Natural killer cell treated with Interleukin-12 subunit alpha and Interleukin-12 subunit beta and Interleukin-15 and Interleukin-18, amount 100 ng/mL, for 72 hours (primary cell): ENCODE data around the gene OR5AC2. TPM values are rescaled to one million over a fixed set of nuclear protein-coding genes. Genes with fewer than 3 reads are reported as not detected.

Experiments used
- ATAC-seq, 2 donors: fragments of 150-1000 bp; cut with Tn5 transposase in 1 of 2; sonication (Bioruptor Pico), chemical (Tn5 transposase) in 1 of 2; 2 replicates each; pipeline ENCODE4 v1.10.0; 2021
- DNase-seq: peaks from one replicate; pipeline ENCODE4 v3.0.0; 2022; ENCODE audit warnings: low spot score
- H3K27ac Mint-ChIP-seq, 2 donors: 1 replicate in 1 of 2; 2 replicates in 1 of 2; pipeline ENCODE4 v1.8.0; 2022; ENCODE audit warnings: mixed read lengths in 2 of 2, mild to moderate bottlenecking in 1 of 2, moderate library complexity in 1 of 2
- H3K27me3 Mint-ChIP-seq, 2 donors: 1 replicate in 1 of 2; 2 replicates in 1 of 2; pipeline ENCODE4 v1.8.0; 2022; ENCODE audit warnings: mixed read lengths in 2 of 2
- H3K36me3 Mint-ChIP-seq: one replicate; pipeline ENCODE4 v1.8.0; 2022; ENCODE audit warnings: mixed read lengths
- H3K4me1 Mint-ChIP-seq, 2 donors: 1 replicate in 1 of 2; 2 replicates in 1 of 2; pipeline ENCODE4 v1.8.0; 2022; ENCODE audit warnings: low read depth in 2 of 2, mixed read lengths in 2 of 2, mild to moderate bottlenecking in 1 of 2
- H3K4me3 Mint-ChIP-seq: one replicate; pipeline ENCODE4 v1.8.0; 2022; ENCODE audit warnings: mixed read lengths
- H3K9me3 Mint-ChIP-seq: 2 replicates; pipeline ENCODE4 v1.8.0; 2022; ENCODE audit warnings: mixed read lengths
- total RNA-seq, 2 donors: library from RNA; stranded (reverse); gene quantifications; one replicate each; pipeline ENCODE4 v1.2.3, GENCODE V29; 2022

Gene OR5AC2, protein sequence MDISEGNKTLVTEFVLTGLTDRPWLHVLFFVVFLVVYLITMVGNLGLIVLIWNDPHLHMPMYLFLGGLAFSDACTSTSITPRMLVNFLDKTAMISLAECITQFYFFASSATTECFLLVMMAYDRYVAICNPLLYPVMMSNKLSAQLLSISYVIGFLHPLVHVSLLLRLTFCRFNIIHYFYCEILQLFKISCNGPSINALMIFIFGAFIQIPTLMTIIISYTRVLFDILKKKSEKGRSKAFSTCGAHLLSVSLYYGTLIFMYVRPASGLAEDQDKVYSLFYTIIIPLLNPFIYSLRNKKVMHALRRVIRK
- not detected for total RNA-seq

GRCh38 chr3:98086873-98087272 lies at the start of gene OR5AC2:
OR5AC2 (plus strand) TSS chr3:98087173; CDS start chr3:98087173, 0 bp downstream.
- peaks cover 2% of the 10 kb centered on the region for H3K9me3 Mint-ChIP-seq
- no peak within 1 kb of the TSS for H3K27ac Mint-ChIP-seq
- H3K27me3 Mint-ChIP-seq: no peaks in the 10 kb centered on the region
- H3K4me3 Mint-ChIP-seq: no peak within 1 kb of the TSS
- DNase-seq (no peak), ATAC-seq (no peak)
- H3K36me3 Mint-ChIP-seq: peaks cover 1% of the 10 kb centered on the region
- H3K4me1 Mint-ChIP-seq: no peaks in the 10 kb centered on the region

DNA sequence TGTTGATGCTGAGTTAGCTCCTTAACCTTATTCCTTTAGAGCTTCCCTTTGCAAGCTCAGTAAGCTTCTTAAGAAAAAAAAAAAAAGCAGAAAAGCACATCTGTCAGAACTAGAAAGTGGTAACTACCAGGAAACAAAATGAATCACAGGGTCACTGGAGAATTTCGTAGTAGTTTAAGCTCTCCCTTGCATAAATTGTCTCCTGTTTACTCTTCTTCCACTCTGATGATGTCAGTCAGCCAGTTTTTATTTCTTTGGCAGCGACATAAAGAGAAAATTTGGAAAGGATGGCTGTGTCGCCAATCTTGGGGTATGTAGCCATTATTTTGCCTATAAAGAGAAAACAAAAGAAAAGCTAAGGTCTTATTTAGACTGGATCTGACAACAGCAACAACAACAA lies 48.7 kb upstream of the OR5AC2 start:
- DNase-seq (no peak), ATAC-seq (no peak)
- Mint-ChIP-seq H3K36me3 (peaks cover 7% of the 10 kb centered on the region), H3K27ac (no peak overlapping the region), H3K4me3 (no peak overlapping the region), H3K9me3 (no peaks in the 10 kb centered on the region), H3K27me3 (peaks cover 16 to 38% of the 10 kb centered on the region in 2 donors), H3K4me1 (peaks cover 6 to 7% of the 10 kb centered on the region in 2 donors)

DNA sequence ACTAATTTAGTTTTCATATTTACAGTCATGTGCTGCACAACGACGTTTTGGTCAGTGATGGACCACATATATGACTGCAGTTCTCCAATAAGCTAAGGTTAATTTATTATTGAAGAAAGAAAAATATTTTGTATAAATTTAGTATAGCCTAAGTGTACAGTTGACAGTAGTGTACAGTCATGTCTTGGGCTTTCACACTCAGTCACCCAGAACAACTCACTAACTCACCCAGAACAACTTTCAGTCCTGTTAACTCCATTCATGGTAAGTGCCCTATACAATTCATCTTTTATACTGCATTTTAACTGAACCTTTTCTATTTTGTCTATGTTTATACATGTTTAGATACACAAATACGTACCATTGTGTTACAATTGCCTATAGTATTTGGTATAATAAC lies 48.1 kb upstream of the OR5AC2 start:
- H3K36me3 Mint-ChIP-seq: peaks cover 7% of the 10 kb centered on the region
- peak overlapping the region; percentile 76 for H3K4me3 Mint-ChIP-seq
- H3K4me1 Mint-ChIP-seq: peaks cover 6 to 7% of the 10 kb centered on the region in 2 donors
- no peaks in the 10 kb centered on the region for H3K9me3 Mint-ChIP-seq
- peaks cover 17 to 32% of the 10 kb centered on the region in 2 donors for H3K27me3 Mint-ChIP-seq
- H3K27ac Mint-ChIP-seq: peak overlapping the region; percentile 7 to 57
- no peak for DNase-seq
- ATAC-seq: peak in 1 of 2 donors; percentile 47

- no peaks in the 10 kb centered on the region for H3K9me3 Mint-ChIP-seq
- peak overlapping the region; percentile 7 to 57 for H3K27ac Mint-ChIP-seq
- peak; percentile 61 for DNase-seq
- peaks cover 7% of the 10 kb centered on the region for H3K36me3 Mint-ChIP-seq
- H3K4me3 Mint-ChIP-seq: peak overlapping the region; percentile 76
- H3K27me3 Mint-ChIP-seq: peaks cover 15 to 28% of the 10 kb centered on the region in 2 donors
- H3K4me1 Mint-ChIP-seq: peaks cover 6 to 7% of the 10 kb centered on the region in 2 donors
- ATAC-seq: peak; percentile 92 to 95
Observed at GRCh38 chr3:98039322-98040024, 47.5 kb upstream of the OR5AC2 start.

DNA sequence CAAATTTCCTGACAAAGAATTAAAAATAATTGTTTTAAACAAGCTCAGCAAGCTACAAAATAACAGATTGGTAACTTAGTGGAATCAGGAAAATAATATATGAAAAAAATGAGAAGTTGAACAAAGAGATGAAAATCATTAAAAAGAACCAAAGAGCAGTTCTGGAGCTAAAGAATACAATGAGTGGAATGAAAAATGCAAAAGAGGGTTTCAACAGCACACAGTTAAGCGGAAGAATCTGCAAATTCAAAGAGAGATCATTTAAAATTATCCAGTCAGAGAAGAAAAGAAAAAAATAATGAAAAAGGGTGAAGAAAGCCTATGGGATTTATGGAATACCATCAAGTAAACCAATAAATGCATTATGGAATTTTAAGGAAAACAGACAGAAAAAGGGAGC lies 45.6 kb upstream of the OR5AC2 start:
- Mint-ChIP-seq H3K27ac (no peak overlapping the region), H3K36me3 (peaks cover 7% of the 10 kb centered on the region)

GRCh38 chr3:98048586-98048985 lies 38.4 kb upstream of the OR5AC2 start:
- H3K4me3 Mint-ChIP-seq: no peak overlapping the region
- H3K36me3 Mint-ChIP-seq: no peaks in the 10 kb centered on the region
- DNase-seq (no peak), ATAC-seq (no peak)
- peaks cover 2 to 37% of the 10 kb centered on the region in 2 donors for H3K27me3 Mint-ChIP-seq
- no peaks in the 10 kb centered on the region for H3K9me3 Mint-ChIP-seq
- no peaks in the 10 kb centered on the region for H3K4me1 Mint-ChIP-seq
- H3K27ac Mint-ChIP-seq: no peak overlapping the region

More for the DNA sequence above, 45.6 kb upstream of the OR5AC2 start:
- no peak for ATAC-seq
- Mint-ChIP-seq H3K27me3 (peaks cover 12 to 24% of the 10 kb centered on the region in 2 donors), H3K4me3 (no peak overlapping the region), H3K4me1 (peaks cover 6 to 7% of the 10 kb centered on the region in 2 donors), H3K9me3 (no peaks in the 10 kb centered on the region)
- DNase-seq: no peak

- no peak for DNase-seq
- peaks cover 0 to 37% of the 10 kb centered on the region in 2 donors for H3K27me3 Mint-ChIP-seq
- H3K36me3 Mint-ChIP-seq: no peaks in the 10 kb centered on the region
- ATAC-seq: no peak
- H3K4me1 Mint-ChIP-seq: no peaks in the 10 kb centered on the region
- H3K9me3 Mint-ChIP-seq: no peaks in the 10 kb centered on the region
- H3K27ac Mint-ChIP-seq: no peak overlapping the region
- H3K4me3 Mint-ChIP-seq: no peak overlapping the region
Observed at GRCh38 chr3:98049271-98049670, 37.7 kb upstream of the OR5AC2 start.

DNA sequence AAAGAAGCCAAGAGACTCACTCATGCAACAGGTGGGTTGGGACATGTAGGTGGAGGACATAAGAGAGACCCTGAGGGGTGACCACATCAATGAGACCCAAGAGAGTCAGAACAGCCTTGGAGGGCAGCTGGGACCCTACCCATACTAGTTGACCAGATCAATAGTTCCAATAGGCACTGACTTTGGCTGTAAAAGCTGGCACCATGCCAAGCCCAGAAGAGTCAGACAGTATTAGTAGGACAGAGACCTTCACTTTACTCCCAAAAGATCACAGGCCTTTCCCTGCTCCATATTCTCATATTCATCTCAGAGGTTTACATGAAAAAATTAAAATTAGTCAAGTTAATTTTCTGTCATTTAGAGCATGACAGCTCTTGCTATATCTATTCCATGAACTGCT lies 30.9 kb upstream of the OR5AC2 start:
- no peaks in the 10 kb centered on the region for H3K36me3 Mint-ChIP-seq
- no peak for ATAC-seq
- H3K9me3 Mint-ChIP-seq: no peaks in the 10 kb centered on the region
- no peak for DNase-seq
- no peaks in the 10 kb centered on the region for H3K4me1 Mint-ChIP-seq
- no peak overlapping the region for H3K4me3 Mint-ChIP-seq
- peaks cover 6 to 37% of the 10 kb centered on the region in 2 donors for H3K27me3 Mint-ChIP-seq
- H3K27ac Mint-ChIP-seq: no peak overlapping the region

DNA sequence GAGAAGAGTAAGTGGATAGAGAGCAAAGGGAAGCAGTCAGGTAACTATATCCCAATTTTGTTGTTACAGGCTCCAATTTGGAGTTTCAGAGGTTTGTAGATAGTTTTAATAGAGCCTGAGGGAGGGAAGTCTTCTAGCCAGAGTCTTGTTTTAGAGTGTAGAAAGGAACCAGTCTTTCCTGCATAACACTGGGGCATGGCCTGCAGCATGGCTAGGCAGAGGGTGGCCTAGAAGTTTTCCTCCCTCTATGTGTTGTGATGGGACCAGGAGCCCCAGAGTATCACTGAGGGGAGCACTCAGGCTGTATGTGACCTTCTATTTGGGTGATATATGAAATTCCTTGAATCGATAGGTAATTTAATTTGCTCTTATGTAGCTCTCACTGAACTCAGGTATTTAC lies 29.3 kb upstream of the OR5AC2 start:
- Mint-ChIP-seq H3K4me1 (no peaks in the 10 kb centered on the region), H3K27me3 (peaks cover 6 to 34% of the 10 kb centered on the region in 2 donors), H3K36me3 (no peaks in the 10 kb centered on the region), H3K9me3 (no peaks in the 10 kb centered on the region), H3K27ac (no peak overlapping the region), H3K4me3 (no peak overlapping the region)
- DNase-seq (no peak), ATAC-seq (no peak)

GRCh38 chr3:98058244-98058960 lies 28.6 kb upstream of the OR5AC2 start:
- H3K27me3 Mint-ChIP-seq: peaks cover 6 to 38% of the 10 kb centered on the region in 2 donors
- no peaks in the 10 kb centered on the region for H3K4me1 Mint-ChIP-seq
- no peak overlapping the region for H3K27ac Mint-ChIP-seq
- H3K9me3 Mint-ChIP-seq: no peaks in the 10 kb centered on the region
- DNase-seq (no peak), ATAC-seq (no peak)
- H3K36me3 Mint-ChIP-seq: no peaks in the 10 kb centered on the region
- H3K4me3 Mint-ChIP-seq: no peak overlapping the region

- no peak overlapping the region for H3K27ac Mint-ChIP-seq
- H3K27me3 Mint-ChIP-seq: peaks cover 7 to 17% of the 10 kb centered on the region in 2 donors
- no peak overlapping the region for H3K4me3 Mint-ChIP-seq
- ATAC-seq: no peak
- no peaks in the 10 kb centered on the region for H3K36me3 Mint-ChIP-seq
- H3K4me1 Mint-ChIP-seq: no peaks in the 10 kb centered on the region
- no peak for DNase-seq
- H3K9me3 Mint-ChIP-seq: peaks cover 3% of the 10 kb centered on the region
Observed at GRCh38 chr3:98068824-98069223, 18.1 kb upstream of the OR5AC2 start.

GRCh38 chr3:98070840-98071239 lies 16.1 kb upstream of the OR5AC2 start:
- peaks cover 4 to 17% of the 10 kb centered on the region in 2 donors for H3K27me3 Mint-ChIP-seq
- ATAC-seq (no peak), DNase-seq (no peak)
- H3K36me3 Mint-ChIP-seq: no peaks in the 10 kb centered on the region
- no peak overlapping the region for H3K4me3 Mint-ChIP-seq
- no peak overlapping the region for H3K27ac Mint-ChIP-seq
- H3K4me1 Mint-ChIP-seq: no peaks in the 10 kb centered on the region
- peaks cover 3% of the 10 kb centered on the region for H3K9me3 Mint-ChIP-seq

DNA sequence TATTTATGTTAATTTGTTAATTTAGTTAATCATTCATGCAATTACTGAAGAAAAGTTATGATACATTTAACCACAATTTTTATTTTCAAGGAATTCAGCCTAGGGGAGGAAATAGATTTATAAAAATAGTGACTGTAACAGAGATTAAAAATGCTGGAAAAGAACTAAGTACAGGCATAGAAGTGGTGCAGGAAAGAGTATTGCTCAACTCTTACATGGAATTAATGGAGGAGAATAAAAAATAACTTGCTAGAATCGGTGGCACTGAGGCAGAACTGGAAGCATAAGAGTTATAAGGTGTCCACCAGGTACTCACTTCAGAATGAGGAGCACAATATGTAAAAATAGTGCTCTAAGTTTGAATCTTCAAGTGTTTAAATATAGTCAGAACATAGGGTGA lies 13.5 kb upstream of the OR5AC2 start:
- DNase-seq (no peak), ATAC-seq (no peak)
- Mint-ChIP-seq H3K36me3 (no peaks in the 10 kb centered on the region), H3K9me3 (peaks cover 9% of the 10 kb centered on the region), H3K4me3 (no peak overlapping the region), H3K27ac (no peak overlapping the region), H3K4me1 (no peaks in the 10 kb centered on the region), H3K27me3 (peaks cover 4 to 11% of the 10 kb centered on the region in 2 donors)

GRCh38 chr3:98095882-98096281 lies 8.9 kb downstream of the OR5AC2 start:
- H3K4me3 Mint-ChIP-seq: no peak overlapping the region
- H3K27me3 Mint-ChIP-seq: peaks cover 0 to 6% of the 10 kb centered on the region in 2 donors
- H3K27ac Mint-ChIP-seq: no peak overlapping the region
- peaks cover 7% of the 10 kb centered on the region for H3K9me3 Mint-ChIP-seq
- peaks cover 4% of the 10 kb centered on the region for H3K36me3 Mint-ChIP-seq
- no peak for DNase-seq
- no peaks in the 10 kb centered on the region for H3K4me1 Mint-ChIP-seq
- ATAC-seq: no peak
